NCI-H128 (cell line): ENCODE results near the gene PAPPA2.

Source experiments
- DNase-seq: peaks from one replicate; lab custom pipeline; 2025; ENCODE audit not compliant: unreplicated experiment; lab: John Stamatoyannopoulos, UW

PAPPA2 gene

GRCh38 chr1:176799327-176799726, 336.4 kb downstream of the PAPPA2 start:
- DNase-seq = no peak

- no peak for DNase-seq
These were observed 338.1 kb downstream of the PAPPA2 start for GRCh38 chr1:176800978-176801513.

GRCh38 chr1:176801514-176802020, 338.6 kb downstream of the PAPPA2 start:
- DNase-seq = no peak

- no peak for DNase-seq
These were observed 339.3 kb downstream of the PAPPA2 start for GRCh38 chr1:176802316-176802715.

GRCh38 chr1:176803042-176803441, 340.1 kb downstream of the PAPPA2 start:
- no peak for DNase-seq

GRCh38 chr1:176803596-176803995, 340.6 kb downstream of the PAPPA2 start:
- no peak for DNase-seq

- DNase-seq = no peak
These were observed 346.3 kb downstream of the PAPPA2 start for GRCh38 chr1:176809292-176809691.

- no peak for DNase-seq
These were observed 348.7 kb downstream of the PAPPA2 start for GRCh38 chr1:176811511-176812288.

GRCh38 chr1:176815621-176816020, 352.6 kb downstream of the PAPPA2 start:
- DNase-seq = no peak

GRCh38 chr1:176816232-176816631, 353.3 kb downstream of the PAPPA2 start:
- DNase-seq = no peak

GRCh38 chr1:176820391-176821031, 357.5 kb downstream of the PAPPA2 start:
- DNase-seq = no peak

GRCh38 chr1:176826265-176826664, 363.3 kb downstream of the PAPPA2 start:
- no peak for DNase-seq

GRCh38 chr1:176829261-176829660, 366.3 kb downstream of the PAPPA2 start:
- no peak for DNase-seq

- no peak for DNase-seq
These were observed 368.2 kb downstream of the PAPPA2 start for GRCh38 chr1:176831150-176831549.

- no peak for DNase-seq
These were observed 374.7 kb downstream of the PAPPA2 start for GRCh38 chr1:176837708-176838107.

GRCh38 chr1:176838276-176838995, 375.5 kb downstream of the PAPPA2 start:
- no peak for DNase-seq

- DNase-seq = no peak
These were observed 376.2 kb downstream of the PAPPA2 start for GRCh38 chr1:176839216-176839615.

- DNase-seq = no peak
These were observed 378.3 kb downstream of the PAPPA2 start for GRCh38 chr1:176841238-176841637.

GRCh38 chr1:176843352-176844297, 380.6 kb downstream of the PAPPA2 start:
- DNase-seq = peak; percentile 23

- DNase-seq = no peak
These were observed 384.1 kb downstream of the PAPPA2 start for GRCh38 chr1:176847052-176847451.
